K562 (cell line): ENCODE data around the gene C3orf70. TPM values are rescaled to one million over a fixed set of nuclear protein-coding genes. Genes with fewer than 3 reads are reported as not detected.
A peak's percentile ranks its signal among the peaks of the same experiment; 100 is the strongest.

Experiments used
- EP400 ChIP-seq: fragments of 450-650 bp; IDR thresholded peaks from 2 replicates; pipeline ENCODE4 v1.6.1; 2017; ENCODE audit warnings: antibody characterized with exemption, mild to moderate bottlenecking, moderate library complexity
- HCFC1 ChIP-seq: IDR thresholded peaks from 2 replicates; pipeline ENCODE4 v1.6.1; 2012; ENCODE audit warnings: low read depth, low read length, improper control_type of control experiment
- KAT2B ChIP-seq: IDR thresholded peaks from one replicate; pipeline ENCODE4 v1.6.1; 2012; ENCODE audit warnings: low read depth, mild to moderate bottlenecking, control low read depth, inconsistent platforms, low read length, moderate library complexity
- MYC ChIP-seq, 2 experiments: fragments of 250-450 bp in 1 of 2; sonication (Bioruptor Pico) in 1 of 2; IDR thresholded peaks; 2 replicates each; pipeline versions ENCODE4 v1.5.1 to v1.6.1; 2012 to 2021; ENCODE audit warnings: low read depth in 2 of 2, borderline replicate concordance in 1 of 2, improper control_type of control experiment in 1 of 2, low read length in 1 of 2, mild to moderate bottlenecking in 1 of 2, moderate library complexity in 1 of 2
- SUPT5H ChIP-seq: fragments of 450-650 bp; IDR thresholded peaks from 2 replicates; pipeline ENCODE4 v1.6.1; 2016
- polyA plus RNA-seq, 8 experiments: library from polyadenylated mRNA; depleted of rRNA in 4 of 8; stranded (reverse) in 5 of 8; unstranded in 3 of 8; fragments of >200 nt; fragmentation: Nextera tagmentation in 2 of 8; fragmentation: Illumina TruSeq in 1 of 8; extraction: Ambion mirVana in 2 of 8; extraction: Trizol in 1 of 8; gene quantifications; 2 replicates each; pipeline versions ENCODE4 v1.2.1 to v1.2.3, GENCODE V29; 2011 to 2014; ENCODE audit warnings: inconsistent platforms in 1 of 8, missing spikeins in 1 of 8
- total RNA-seq, 7 experiments: library from RNA; depleted of rRNA in 6 of 7; stranded (reverse); fragments of >200 nt in 6 of 7; fragmentation: Illumina TruSeq in 2 of 7; extraction: Trizol in 2 of 7; gene quantifications; 2 replicates each; pipeline versions ENCODE4 v1.2.1 to v1.2.3, GENCODE V29; 2011 to 2021; ENCODE audit warnings: low replicate concordance in 1 of 7
- TF ChIP-seq, protein P1 (sequence below): fragments of 250-450 bp; sonication (Bioruptor Pico); IDR thresholded peaks from 2 replicates; pipeline ENCODE4 v1.8.0; 2022; ENCODE audit warnings: inconsistent platforms, mild to moderate bottlenecking, moderate library complexity, borderline replicate concordance
- TF ChIP-seq, protein P2 (sequence below): fragments of 250-450 bp; sonication (Bioruptor Pico); IDR thresholded peaks from 2 replicates; pipeline ENCODE4 v1.4.0; 2020; ENCODE audit warnings: mild to moderate bottlenecking
- TF ChIP-seq, protein P3 (sequence below): fragments of 250-450 bp; sonication (Bioruptor Pico); IDR thresholded peaks from 2 replicates; pipeline ENCODE4 v1.5.0; 2020; ENCODE audit warnings: mild to moderate bottlenecking, borderline replicate concordance
- TF ChIP-seq, protein P4 (sequence below): sonication (generic); formaldehyde crosslinking; IDR thresholded peaks from 2 replicates; pipeline ENCODE4 v1.8.0; 2022; ENCODE audit warnings: missing genetic modification reagents, mild to moderate bottlenecking, borderline replicate concordance
- TF ChIP-seq, protein P5 (sequence below), 2 experiments: fragments of 250-450 bp in 1 of 2; fragments of 450-650 bp in 1 of 2; sonication (Bioruptor Pico) in 1 of 2; IDR thresholded peaks; 2 replicates each; pipeline versions ENCODE4 v1.6.1 to v1.8.0; 2016 to 2021; ENCODE audit warnings: mild to moderate bottlenecking in 2 of 2, moderate library complexity in 2 of 2, missing compliant biosample characterization in 1 of 2, missing genetic modification characterization in 1 of 2
- TF ChIP-seq, protein P6 (sequence below): fragments of 250-450 bp; sonication (Bioruptor Pico); IDR thresholded peaks from 2 replicates; pipeline ENCODE4 v1.8.0; 2022; ENCODE audit warnings: inconsistent platforms
- TF ChIP-seq, protein P7 (sequence below), 2 experiments: IDR thresholded peaks; 2 replicates each; pipeline ENCODE4 v1.6.1; 2012; ENCODE audit warnings: improper control_type of control experiment in 2 of 2, low read depth in 2 of 2, low read length in 2 of 2, borderline replicate concordance in 1 of 2

Gene C3orf70
- total and polyA plus RNA-seq, 9 of the 15 experiments (the other 6 are each of a cell fraction or from before 2014, with no cell fraction given) = 0.01 to 0.04 (median 0.03) TPM; not detected in 6

DNA sequence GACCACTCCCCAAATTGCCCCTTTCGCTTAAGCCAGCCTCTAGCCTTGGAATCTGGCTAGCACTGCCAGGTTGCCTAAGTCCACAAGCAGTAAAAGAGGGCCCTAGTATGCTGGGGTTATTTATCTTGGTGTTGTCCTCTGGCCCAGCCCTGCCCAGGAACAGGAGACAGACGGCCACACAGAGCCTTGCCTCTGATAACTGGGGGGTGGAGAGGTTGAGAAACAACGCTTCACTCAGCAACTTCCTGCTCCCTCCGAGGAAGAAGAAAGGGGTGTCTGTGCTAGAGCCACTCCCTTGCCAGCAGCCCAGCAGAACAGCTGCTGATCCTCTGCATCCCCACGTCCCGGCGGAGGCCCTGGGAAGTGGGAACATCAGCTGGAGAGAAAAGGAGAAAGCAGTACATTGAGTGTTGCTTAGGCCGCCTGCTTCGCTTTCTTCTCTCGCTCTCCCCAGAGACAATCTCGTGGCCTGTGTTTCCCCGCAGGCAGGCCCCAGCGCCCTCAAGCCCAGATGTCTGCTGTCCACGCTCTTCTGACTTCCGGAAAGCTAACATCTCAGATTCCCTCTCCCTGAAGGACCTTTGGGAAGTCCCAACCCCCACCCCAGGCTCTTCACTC is 22.6 kb upstream of the C3orf70 start (continued):
- TF ChIP-seq, protein P1, sequence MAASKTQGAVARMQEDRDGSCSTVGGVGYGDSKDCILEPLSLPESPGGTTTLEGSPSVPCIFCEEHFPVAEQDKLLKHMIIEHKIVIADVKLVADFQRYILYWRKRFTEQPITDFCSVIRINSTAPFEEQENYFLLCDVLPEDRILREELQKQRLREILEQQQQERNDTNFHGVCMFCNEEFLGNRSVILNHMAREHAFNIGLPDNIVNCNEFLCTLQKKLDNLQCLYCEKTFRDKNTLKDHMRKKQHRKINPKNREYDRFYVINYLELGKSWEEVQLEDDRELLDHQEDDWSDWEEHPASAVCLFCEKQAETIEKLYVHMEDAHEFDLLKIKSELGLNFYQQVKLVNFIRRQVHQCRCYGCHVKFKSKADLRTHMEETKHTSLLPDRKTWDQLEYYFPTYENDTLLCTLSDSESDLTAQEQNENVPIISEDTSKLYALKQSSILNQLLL = no peak
- TF ChIP-seq, protein P2, sequence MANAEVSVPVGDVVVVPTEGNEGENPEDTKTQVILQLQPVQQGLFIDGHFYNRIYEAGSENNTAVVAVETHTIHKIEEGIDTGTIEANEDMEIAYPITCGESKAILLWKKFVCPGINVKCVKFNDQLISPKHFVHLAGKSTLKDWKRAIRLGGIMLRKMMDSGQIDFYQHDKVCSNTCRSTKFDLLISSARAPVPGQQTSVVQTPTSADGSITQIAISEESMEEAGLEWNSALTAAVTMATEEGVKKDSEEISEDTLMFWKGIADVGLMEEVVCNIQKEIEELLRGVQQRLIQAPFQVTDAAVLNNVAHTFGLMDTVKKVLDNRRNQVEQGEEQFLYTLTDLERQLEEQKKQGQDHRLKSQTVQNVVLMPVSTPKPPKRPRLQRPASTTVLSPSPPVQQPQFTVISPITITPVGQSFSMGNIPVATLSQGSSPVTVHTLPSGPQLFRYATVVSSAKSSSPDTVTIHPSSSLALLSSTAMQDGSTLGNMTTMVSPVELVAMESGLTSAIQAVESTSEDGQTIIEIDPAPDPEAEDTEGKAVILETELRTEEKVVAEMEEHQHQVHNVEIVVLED (CRISPR knock-in tag) = no peak
- TF ChIP-seq KAT2B (no peak), SUPT5H (peak; percentile 72), MYC (IDR thresholded peaks at IDR 0.05; ENCODE audit: low read depth, low read length) (0 out of 2 replicates have a peak, but pooled peaks have one; percentile 25), MYC (CRISPR knock-in tag; IDR thresholded peaks at IDR 0.05; ENCODE audit: borderline replicate concordance, low read depth) (no peak), EP400 (peak; percentile 66), HCFC1 (no peak)
- TF ChIP-seq, protein P3, sequence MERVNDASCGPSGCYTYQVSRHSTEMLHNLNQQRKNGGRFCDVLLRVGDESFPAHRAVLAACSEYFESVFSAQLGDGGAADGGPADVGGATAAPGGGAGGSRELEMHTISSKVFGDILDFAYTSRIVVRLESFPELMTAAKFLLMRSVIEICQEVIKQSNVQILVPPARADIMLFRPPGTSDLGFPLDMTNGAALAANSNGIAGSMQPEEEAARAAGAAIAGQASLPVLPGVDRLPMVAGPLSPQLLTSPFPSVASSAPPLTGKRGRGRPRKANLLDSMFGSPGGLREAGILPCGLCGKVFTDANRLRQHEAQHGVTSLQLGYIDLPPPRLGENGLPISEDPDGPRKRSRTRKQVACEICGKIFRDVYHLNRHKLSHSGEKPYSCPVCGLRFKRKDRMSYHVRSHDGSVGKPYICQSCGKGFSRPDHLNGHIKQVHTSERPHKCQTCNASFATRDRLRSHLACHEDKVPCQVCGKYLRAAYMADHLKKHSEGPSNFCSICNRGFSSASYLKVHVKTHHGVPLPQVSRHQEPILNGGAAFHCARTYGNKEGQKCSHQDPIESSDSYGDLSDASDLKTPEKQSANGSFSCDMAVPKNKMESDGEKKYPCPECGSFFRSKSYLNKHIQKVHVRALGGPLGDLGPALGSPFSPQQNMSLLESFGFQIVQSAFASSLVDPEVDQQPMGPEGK (CRISPR knock-in tag) = no peak
- TF ChIP-seq, protein P4, sequence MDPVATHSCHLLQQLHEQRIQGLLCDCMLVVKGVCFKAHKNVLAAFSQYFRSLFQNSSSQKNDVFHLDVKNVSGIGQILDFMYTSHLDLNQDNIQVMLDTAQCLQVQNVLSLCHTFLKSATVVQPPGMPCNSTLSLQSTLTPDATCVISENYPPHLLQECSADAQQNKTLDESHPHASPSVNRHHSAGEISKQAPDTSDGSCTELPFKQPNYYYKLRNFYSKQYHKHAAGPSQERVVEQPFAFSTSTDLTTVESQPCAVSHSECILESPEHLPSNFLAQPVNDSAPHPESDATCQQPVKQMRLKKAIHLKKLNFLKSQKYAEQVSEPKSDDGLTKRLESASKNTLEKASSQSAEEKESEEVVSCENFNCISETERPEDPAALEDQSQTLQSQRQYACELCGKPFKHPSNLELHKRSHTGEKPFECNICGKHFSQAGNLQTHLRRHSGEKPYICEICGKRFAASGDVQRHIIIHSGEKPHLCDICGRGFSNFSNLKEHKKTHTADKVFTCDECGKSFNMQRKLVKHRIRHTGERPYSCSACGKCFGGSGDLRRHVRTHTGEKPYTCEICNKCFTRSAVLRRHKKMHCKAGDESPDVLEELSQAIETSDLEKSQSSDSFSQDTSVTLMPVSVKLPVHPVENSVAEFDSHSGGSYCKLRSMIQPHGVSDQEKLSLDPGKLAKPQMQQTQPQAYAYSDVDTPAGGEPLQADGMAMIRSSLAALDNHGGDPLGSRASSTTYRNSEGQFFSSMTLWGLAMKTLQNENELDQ (CRISPR knock-in tag) = no peak
- TF ChIP-seq, protein P5, sequence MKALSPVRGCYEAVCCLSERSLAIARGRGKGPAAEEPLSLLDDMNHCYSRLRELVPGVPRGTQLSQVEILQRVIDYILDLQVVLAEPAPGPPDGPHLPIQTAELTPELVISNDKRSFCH (CRISPR knock-in tag; IDR thresholded peaks at IDR 0.05) = no peak
- TF ChIP-seq, protein P5 (tag; IDR thresholded peaks at IDR 0.05) = peak; percentile 76
- TF ChIP-seq, protein P6, sequence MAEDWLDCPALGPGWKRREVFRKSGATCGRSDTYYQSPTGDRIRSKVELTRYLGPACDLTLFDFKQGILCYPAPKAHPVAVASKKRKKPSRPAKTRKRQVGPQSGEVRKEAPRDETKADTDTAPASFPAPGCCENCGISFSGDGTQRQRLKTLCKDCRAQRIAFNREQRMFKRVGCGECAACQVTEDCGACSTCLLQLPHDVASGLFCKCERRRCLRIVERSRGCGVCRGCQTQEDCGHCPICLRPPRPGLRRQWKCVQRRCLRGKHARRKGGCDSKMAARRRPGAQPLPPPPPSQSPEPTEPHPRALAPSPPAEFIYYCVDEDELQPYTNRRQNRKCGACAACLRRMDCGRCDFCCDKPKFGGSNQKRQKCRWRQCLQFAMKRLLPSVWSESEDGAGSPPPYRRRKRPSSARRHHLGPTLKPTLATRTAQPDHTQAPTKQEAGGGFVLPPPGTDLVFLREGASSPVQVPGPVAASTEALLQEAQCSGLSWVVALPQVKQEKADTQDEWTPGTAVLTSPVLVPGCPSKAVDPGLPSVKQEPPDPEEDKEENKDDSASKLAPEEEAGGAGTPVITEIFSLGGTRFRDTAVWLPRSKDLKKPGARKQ (CRISPR knock-in tag) = no peak
- TF ChIP-seq, protein P7, sequence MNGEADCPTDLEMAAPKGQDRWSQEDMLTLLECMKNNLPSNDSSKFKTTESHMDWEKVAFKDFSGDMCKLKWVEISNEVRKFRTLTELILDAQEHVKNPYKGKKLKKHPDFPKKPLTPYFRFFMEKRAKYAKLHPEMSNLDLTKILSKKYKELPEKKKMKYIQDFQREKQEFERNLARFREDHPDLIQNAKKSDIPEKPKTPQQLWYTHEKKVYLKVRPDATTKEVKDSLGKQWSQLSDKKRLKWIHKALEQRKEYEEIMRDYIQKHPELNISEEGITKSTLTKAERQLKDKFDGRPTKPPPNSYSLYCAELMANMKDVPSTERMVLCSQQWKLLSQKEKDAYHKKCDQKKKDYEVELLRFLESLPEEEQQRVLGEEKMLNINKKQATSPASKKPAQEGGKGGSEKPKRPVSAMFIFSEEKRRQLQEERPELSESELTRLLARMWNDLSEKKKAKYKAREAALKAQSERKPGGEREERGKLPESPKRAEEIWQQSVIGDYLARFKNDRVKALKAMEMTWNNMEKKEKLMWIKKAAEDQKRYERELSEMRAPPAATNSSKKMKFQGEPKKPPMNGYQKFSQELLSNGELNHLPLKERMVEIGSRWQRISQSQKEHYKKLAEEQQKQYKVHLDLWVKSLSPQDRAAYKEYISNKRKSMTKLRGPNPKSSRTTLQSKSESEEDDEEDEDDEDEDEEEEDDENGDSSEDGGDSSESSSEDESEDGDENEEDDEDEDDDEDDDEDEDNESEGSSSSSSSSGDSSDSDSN (IDR thresholded peaks at IDR 0.05; ENCODE audit: borderline replicate concordance in 1 of 2, low read depth in 2 of 2, low read length in 2 of 2) = peak in 1 of 2 experiments; percentile 78; a peak in 2 of 4 replicates
